ENCODE data around the gene OR2AJ1.

DNA sequence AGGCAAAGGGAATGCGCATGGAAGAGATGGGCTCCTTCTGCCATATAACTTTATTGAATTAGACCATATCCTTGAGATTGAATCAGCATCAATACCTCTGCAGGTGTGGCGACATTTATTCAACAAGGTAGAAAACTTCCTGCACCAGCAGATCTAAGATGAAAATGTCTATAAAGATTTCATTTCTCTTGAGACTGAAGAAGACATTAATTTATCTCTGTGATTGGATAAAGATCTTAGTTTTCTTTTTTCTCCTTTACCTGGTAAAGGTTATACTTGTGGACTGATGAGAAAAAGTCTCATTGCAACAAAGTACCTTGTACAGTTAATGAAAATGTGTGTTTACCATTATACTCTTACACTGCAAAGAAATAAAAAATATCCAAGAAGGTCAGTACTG lies 4.7 kb upstream of the OR2AJ1 start, which contains the start of gene OR2T8:
- no peak for TF ChIP-seq EZH2phosphoT487 (IDR thresholded peaks at IDR 0.05; ENCODE audit: low read depth)
- TF ChIP-seq, protein P1, sequence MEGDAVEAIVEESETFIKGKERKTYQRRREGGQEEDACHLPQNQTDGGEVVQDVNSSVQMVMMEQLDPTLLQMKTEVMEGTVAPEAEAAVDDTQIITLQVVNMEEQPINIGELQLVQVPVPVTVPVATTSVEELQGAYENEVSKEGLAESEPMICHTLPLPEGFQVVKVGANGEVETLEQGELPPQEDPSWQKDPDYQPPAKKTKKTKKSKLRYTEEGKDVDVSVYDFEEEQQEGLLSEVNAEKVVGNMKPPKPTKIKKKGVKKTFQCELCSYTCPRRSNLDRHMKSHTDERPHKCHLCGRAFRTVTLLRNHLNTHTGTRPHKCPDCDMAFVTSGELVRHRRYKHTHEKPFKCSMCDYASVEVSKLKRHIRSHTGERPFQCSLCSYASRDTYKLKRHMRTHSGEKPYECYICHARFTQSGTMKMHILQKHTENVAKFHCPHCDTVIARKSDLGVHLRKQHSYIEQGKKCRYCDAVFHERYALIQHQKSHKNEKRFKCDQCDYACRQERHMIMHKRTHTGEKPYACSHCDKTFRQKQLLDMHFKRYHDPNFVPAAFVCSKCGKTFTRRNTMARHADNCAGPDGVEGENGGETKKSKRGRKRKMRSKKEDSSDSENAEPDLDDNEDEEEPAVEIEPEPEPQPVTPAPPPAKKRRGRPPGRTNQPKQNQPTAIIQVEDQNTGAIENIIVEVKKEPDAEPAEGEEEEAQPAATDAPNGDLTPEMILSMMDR (IDR thresholded peaks at IDR 0.05; ENCODE audit: low read depth, low read length): no peak

Measured in OCI-LY3 (cell line).